Osteocyte (in vitro differentiated cells): ENCODE measurements around the gene OR5P2. TPM values are rescaled to one million over a fixed set of nuclear protein-coding genes. Genes with fewer than 3 reads are reported as not detected.
"Not testable (repeated sequence)": the region's sequence is repeated elsewhere in the genome, so short reads cannot be mapped to it uniquely, and the experiment has no call there.

Source experiments
- DNase-seq: peaks from one replicate; pipeline ENCODE4 v3.0.0; 2021; ENCODE audit warnings: mixed read lengths; ENCODE audit not compliant: unreplicated experiment; ENCODE audit errors: extremely low spot score
- H3K27ac Mint-ChIP-seq: one replicate; pipeline ENCODE4 v1.8.0; 2021; ENCODE audit warnings: mild to moderate bottlenecking, mixed read lengths; ENCODE audit not compliant: unreplicated experiment
- H3K27me3 Mint-ChIP-seq: one replicate; pipeline ENCODE4 v1.8.0; 2021; ENCODE audit warnings: mixed read lengths; ENCODE audit not compliant: unreplicated experiment
- H3K36me3 Mint-ChIP-seq: one replicate; pipeline ENCODE4 v1.8.0; 2021; ENCODE audit warnings: mixed read lengths; ENCODE audit not compliant: unreplicated experiment
- H3K4me1 Mint-ChIP-seq: one replicate; pipeline ENCODE4 v1.8.0; 2021; ENCODE audit warnings: mixed read lengths; ENCODE audit not compliant: unreplicated experiment
- H3K4me3 Mint-ChIP-seq: one replicate; pipeline ENCODE4 v1.8.0; 2021; ENCODE audit warnings: mild to moderate bottlenecking, moderate library complexity, mixed read lengths; ENCODE audit not compliant: unreplicated experiment
- H3K9me3 Mint-ChIP-seq: one replicate; pipeline ENCODE4 v1.8.0; 2021; ENCODE audit warnings: mixed read lengths; ENCODE audit not compliant: unreplicated experiment
- total RNA-seq: library from RNA; stranded (reverse); gene quantifications from 2 replicates; pipeline ENCODE4 v1.2.1, GENCODE V29; 2021
- TF ChIP-seq, protein P1 (sequence below): fragments of 200-600 bp; sonication (generic); IDR thresholded peaks from 2 replicates; pipeline ENCODE4 v1.5.0; 2021; ENCODE audit warnings: antibody characterized with exemption, mild to moderate bottlenecking, moderate library complexity

OR5P2 gene
- total RNA-seq, 1 donor from 2014 or later: not detected

DNA sequence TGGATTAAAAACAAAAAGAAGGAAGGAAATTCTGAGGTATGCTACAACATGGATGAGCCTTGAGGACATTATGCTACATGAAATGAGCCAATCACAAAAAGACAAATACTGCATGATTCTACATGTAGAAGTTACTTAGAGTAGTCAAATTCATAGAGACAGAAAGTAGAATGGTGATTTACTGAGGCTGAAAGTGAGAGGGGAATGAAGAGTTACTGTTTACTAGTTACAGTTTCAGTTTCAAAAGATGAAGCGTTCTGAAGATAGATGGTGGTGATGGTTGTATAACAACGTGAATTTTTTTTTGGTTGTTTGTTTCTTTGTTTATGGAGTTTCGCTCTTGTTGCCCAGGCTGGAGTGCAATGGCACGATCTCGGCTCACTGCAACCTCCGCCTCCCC lies 9.5 kb downstream of the OR5P2 start:
- Mint-ChIP-seq H3K36me3 (no peaks in the 10 kb centered on the region), H3K4me1 (no peaks in the 10 kb centered on the region), H3K9me3 (peaks cover 8% of the 10 kb centered on the region), H3K27ac (no peak overlapping the region), H3K4me3 (no peak overlapping the region), H3K27me3 (peaks cover 2% of the 10 kb centered on the region)
- DNase-seq: no peak
- TF ChIP-seq, protein P1, sequence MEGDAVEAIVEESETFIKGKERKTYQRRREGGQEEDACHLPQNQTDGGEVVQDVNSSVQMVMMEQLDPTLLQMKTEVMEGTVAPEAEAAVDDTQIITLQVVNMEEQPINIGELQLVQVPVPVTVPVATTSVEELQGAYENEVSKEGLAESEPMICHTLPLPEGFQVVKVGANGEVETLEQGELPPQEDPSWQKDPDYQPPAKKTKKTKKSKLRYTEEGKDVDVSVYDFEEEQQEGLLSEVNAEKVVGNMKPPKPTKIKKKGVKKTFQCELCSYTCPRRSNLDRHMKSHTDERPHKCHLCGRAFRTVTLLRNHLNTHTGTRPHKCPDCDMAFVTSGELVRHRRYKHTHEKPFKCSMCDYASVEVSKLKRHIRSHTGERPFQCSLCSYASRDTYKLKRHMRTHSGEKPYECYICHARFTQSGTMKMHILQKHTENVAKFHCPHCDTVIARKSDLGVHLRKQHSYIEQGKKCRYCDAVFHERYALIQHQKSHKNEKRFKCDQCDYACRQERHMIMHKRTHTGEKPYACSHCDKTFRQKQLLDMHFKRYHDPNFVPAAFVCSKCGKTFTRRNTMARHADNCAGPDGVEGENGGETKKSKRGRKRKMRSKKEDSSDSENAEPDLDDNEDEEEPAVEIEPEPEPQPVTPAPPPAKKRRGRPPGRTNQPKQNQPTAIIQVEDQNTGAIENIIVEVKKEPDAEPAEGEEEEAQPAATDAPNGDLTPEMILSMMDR: no peak

DNA sequence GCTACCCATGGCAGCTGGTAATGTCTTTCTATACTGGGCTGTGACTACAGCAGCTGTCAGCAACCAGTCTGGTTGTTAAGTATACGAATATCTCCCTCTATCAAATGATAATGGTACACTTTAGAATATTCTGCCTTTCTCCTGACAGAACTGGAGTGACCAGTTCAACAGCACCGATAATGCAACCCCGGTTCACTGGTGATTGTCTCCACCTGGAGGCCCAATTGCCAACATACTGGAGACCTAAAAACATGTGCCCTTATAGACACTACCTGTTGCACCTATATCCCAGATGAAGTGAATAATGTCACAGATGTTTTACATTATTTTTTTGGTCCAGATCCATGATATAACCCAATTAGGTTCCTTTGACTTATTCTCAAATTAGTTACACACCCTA lies 21.1 kb downstream of the OR5P2 start:
- Mint-ChIP-seq H3K27ac (no peak overlapping the region), H3K4me1 (no peaks in the 10 kb centered on the region), H3K27me3 (peaks cover 9% of the 10 kb centered on the region), H3K4me3 (no peak overlapping the region), H3K36me3 (no peaks in the 10 kb centered on the region), H3K9me3 (no peaks in the 10 kb centered on the region)
- DNase-seq: no peak
- TF ChIP-seq, protein P1: no peak

DNA sequence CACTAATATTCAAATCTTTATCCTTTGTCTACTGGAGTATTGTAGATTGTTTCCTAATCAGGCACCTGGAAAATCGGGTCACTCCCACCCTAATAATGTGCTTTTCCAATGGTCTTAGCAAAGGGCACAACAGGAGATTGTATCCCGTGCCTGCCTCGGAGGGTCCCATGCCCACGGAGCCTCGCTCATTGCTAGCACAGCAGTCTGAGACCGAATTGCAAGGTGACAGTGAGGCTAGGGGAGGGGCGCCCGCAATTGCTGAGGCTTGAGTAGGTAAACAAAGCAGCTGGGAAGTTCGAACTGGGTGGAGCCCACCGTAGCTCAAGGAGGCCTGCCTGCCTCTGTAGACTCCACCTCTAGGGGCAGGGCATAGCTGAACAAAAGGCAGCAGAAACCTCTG lies 32.4 kb downstream of the OR5P2 start:
- H3K27ac Mint-ChIP-seq, DNase-seq, H3K36me3 Mint-ChIP-seq, H3K9me3 Mint-ChIP-seq, H3K27me3 Mint-ChIP-seq, H3K4me1 Mint-ChIP-seq, H3K4me3 Mint-ChIP-seq: not testable (repeated sequence)

DNA sequence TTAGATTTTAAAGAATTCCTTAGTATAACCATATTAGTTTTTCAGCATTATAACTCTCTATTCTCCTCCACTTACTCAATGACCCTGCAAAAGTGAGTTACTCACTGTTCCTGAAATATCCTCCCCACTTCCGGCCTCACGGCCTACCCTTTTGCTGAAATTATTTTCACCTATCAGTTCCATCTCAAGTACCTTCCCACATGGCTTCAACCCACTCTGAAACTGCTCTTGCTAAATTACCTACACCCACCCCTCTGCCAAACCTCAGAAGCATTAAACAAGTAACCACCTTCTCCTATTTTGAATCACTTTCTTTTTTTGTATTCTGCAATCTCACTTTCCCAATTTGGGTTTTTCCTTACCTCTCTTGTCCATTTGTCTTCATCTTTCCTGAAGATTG lies 37.7 kb downstream of the OR5P2 start:
- TF ChIP-seq, protein P1: no peak
- Mint-ChIP-seq H3K36me3 (no peaks in the 10 kb centered on the region), H3K27me3 (no peaks in the 10 kb centered on the region), H3K4me1 (no peaks in the 10 kb centered on the region), H3K27ac (no peak overlapping the region), H3K4me3 (no peak overlapping the region), H3K9me3 (no peaks in the 10 kb centered on the region)
- DNase-seq: no peak

DNA sequence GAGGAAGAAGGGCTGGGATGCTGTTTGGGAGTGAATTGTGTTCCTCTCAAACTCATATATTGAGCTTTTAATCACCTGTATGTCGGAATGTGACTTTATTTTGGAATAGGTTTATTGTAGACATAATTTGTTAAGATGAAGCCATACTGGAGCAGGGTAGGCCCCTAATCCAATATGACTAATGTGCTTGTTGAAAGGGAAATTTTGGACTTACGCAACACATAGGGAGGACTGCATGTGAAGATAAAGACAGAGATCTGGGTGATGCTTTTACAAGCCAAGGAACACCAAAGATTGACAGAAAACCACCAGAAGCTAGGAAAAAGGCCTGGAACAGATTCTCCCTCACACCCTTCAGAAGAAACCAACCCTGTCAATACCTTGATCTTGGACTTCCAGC lies 47.3 kb downstream of the OR5P2 start:
- no peak for DNase-seq
- no peaks in the 10 kb centered on the region for H3K36me3 Mint-ChIP-seq
- no peak overlapping the region for H3K27ac Mint-ChIP-seq
- TF ChIP-seq, protein P1: no peak
- no peaks in the 10 kb centered on the region for H3K9me3 Mint-ChIP-seq
- no peak overlapping the region for H3K4me3 Mint-ChIP-seq
- H3K4me1 Mint-ChIP-seq: no peaks in the 10 kb centered on the region
- no peaks in the 10 kb centered on the region for H3K27me3 Mint-ChIP-seq

Other genes with a start within 250 kb of the OR5P2 start
- gene CYB5R2, start 123.4 kb downstream of the OR5P2 start, total RNA-seq: 5.7 and 7.9 TPM in 2 replicates
- not detected in 2 replicates for gene OVCH2, start 90.5 kb downstream of the OR5P2 start, total RNA-seq
- gene OR5P3, start 33.9 kb upstream of the OR5P2 start, total RNA-seq: not detected in 2 replicates
- gene OR10A6, start 134.3 kb upstream of the OR5P2 start, total RNA-seq: not detected in 2 replicates
- gene OR10A3, start 144.8 kb upstream of the OR5P2 start, total RNA-seq: not detected in 2 replicates
- 0.38 and 0.63 TPM in 2 replicates for gene NLRP10, start 168.5 kb upstream of the OR5P2 start, total RNA-seq
- gene EIF3F, start 190.4 kb upstream of the OR5P2 start, total RNA-seq: 327 and 333 TPM in 2 replicates